ENCODE results near the gene VPS52.
A peak's percentile ranks its signal among the peaks of the same experiment; 100 is the strongest.
"Not testable (repeated sequence)": the region's sequence is repeated elsewhere in the genome, so short reads cannot be mapped to it uniquely, and the experiment has no call there.

Gene VPS52

GRCh38 chr6:33278810-33279209, 7.1 kb upstream of the VPS52 start:
- DNase-seq = no peak

GRCh38 chr6:33278392-33278741, 6.7 kb upstream of the VPS52 start:
- no peak for DNase-seq

- no peak for DNase-seq
Measured at GRCh38 chr6:33277663-33278391, 6.2 kb upstream of the VPS52 start.

GRCh38 chr6:33276864-33277662, 5.4 kb upstream of the VPS52 start, which contains the start of gene B3GALT4:
Gene B3GALT4 (plus strand): TSS chr6:33277123. CDS start chr6:33277420, 297 bp downstream.
- peak; percentile 93 for DNase-seq

- no peak for DNase-seq
Measured at GRCh38 chr6:33276581-33276863, 4.8 kb upstream of the VPS52 start.

GRCh38 chr6:33275795-33276580, 4.3 kb upstream of the VPS52 start:
- not testable (repeated sequence) for DNase-seq

- no peak for DNase-seq
Measured at GRCh38 chr6:33273924-33274902, 2.5 kb upstream of the VPS52 start.

GRCh38 chr6:33273129-33273923, 1.6 kb upstream of the VPS52 start:
- DNase-seq = no peak

- DNase-seq = no peak
Measured at GRCh38 chr6:33272275-33273128, 826 bp upstream of the VPS52 start.

- DNase-seq = no peak
Measured at GRCh38 chr6:33271117-33271467, 584 bp downstream of the VPS52 start.

GRCh38 chr6:33264015-33264414, 7.7 kb downstream of the VPS52 start:
- DNase-seq = no peak

GRCh38 chr6:33262490-33262889, 9.2 kb downstream of the VPS52 start:
- not testable (repeated sequence) for DNase-seq

GRCh38 chr6:33259032-33259431, 12.6 kb downstream of the VPS52 start:
- no peak for DNase-seq

- no peak for DNase-seq
Measured at GRCh38 chr6:33254591-33254990, 17.1 kb downstream of the VPS52 start.

- DNase-seq = no peak
Measured at GRCh38 chr6:33252759-33253158, 18.9 kb downstream of the VPS52 start.

- no peak for DNase-seq
Measured at GRCh38 chr6:33251395-33252012, 20.2 kb downstream of the VPS52 start.

GRCh38 chr6:33250731-33251130, 20.9 kb downstream of the VPS52 start:
- DNase-seq = no peak

GRCh38 chr6:33249732-33250630, 21.7 kb downstream of the VPS52 start:
- no peak for DNase-seq
